Mesenteric fat pad (tissue), 1 donor: ENCODE measurements around the gene SLC35A3. TPM values are rescaled to one million over a fixed set of nuclear protein-coding genes. Genes with fewer than 3 reads are reported as not detected.
"Not testable (repeated sequence)": the region's sequence is repeated elsewhere in the genome, so short reads cannot be mapped to it uniquely, and the experiment has no call there.

Experiments used
- DNase-seq: peaks from one replicate; pipeline ENCODE4 v3.0.0-alpha.2; 2020; ENCODE audit warnings: low spot score
- total RNA-seq: library from RNA; stranded (reverse); fragmentation: NEBNext Ultra II Directional; extraction: Animal tissue kit (Norgen Biotek cat#: 25700); gene quantifications from one replicate; pipeline ENCODE4 v1.2.1, GENCODE V29; 2021
- donor health status: DM: yes; HTN: yes; CAD: no.

Gene SLC35A3
- total RNA-seq, 1 donor from 2014 or later: 18.0 TPM

GRCh38 chr1:99970713-99971255 lies 988 bp downstream of the SLC35A3 start:
- DNase-seq: no peak

GRCh38 chr1:99972066-99972465 lies 2.3 kb downstream of the SLC35A3 start:
- DNase-seq: not testable (repeated sequence)

GRCh38 chr1:99975529-99975928 lies 5.7 kb downstream of the SLC35A3 start:
- no peak for DNase-seq

- DNase-seq: not testable (repeated sequence)
Measured at GRCh38 chr1:99977326-99977725, 7.5 kb downstream of the SLC35A3 start.

- no peak for DNase-seq
Measured at GRCh38 chr1:99978218-99978617, 8.4 kb downstream of the SLC35A3 start.

- no peak for DNase-seq
Measured at GRCh38 chr1:99979091-99979490, 9.3 kb downstream of the SLC35A3 start.

GRCh38 chr1:99980928-99981327 lies 11.1 kb downstream of the SLC35A3 start:
- no peak for DNase-seq

GRCh38 chr1:99986656-99987225 lies 16.9 kb downstream of the SLC35A3 start:
- no peak for DNase-seq

GRCh38 chr1:99988210-99988765 lies 18.5 kb downstream of the SLC35A3 start:
- no peak for DNase-seq

GRCh38 chr1:99992044-99992722 lies 22.4 kb downstream of the SLC35A3 start:
- no peak for DNase-seq

- no peak for DNase-seq
Measured at GRCh38 chr1:99992760-99993467, 23.1 kb downstream of the SLC35A3 start.

- no peak for DNase-seq
Measured at GRCh38 chr1:99993468-99993845, 23.7 kb downstream of the SLC35A3 start.

GRCh38 chr1:99994496-99994895 lies 24.7 kb downstream of the SLC35A3 start:
- DNase-seq: no peak

GRCh38 chr1:99996951-99997350 lies 27.2 kb downstream of the SLC35A3 start:
- no peak for DNase-seq

GRCh38 chr1:100001462-100001861 lies 31.7 kb downstream of the SLC35A3 start:
- no peak for DNase-seq

- DNase-seq: no peak
Measured at GRCh38 chr1:100005424-100005823, 35.6 kb downstream of the SLC35A3 start.

- DNase-seq: no peak
Measured at GRCh38 chr1:100006688-100007087, 36.9 kb downstream of the SLC35A3 start.

- DNase-seq: no peak
Measured at GRCh38 chr1:100009458-100009857, 39.7 kb downstream of the SLC35A3 start.

GRCh38 chr1:100010804-100011203 lies 41.0 kb downstream of the SLC35A3 start:
- DNase-seq: no peak

- no peak for DNase-seq
Measured at GRCh38 chr1:100019220-100019619, 49.4 kb downstream of the SLC35A3 start.

- no peak for DNase-seq
Measured at GRCh38 chr1:100023482-100023881, 53.7 kb downstream of the SLC35A3 start.

- no peak for DNase-seq
Measured at GRCh38 chr1:100027212-100027611, 57.4 kb downstream of the SLC35A3 start.
